ENCODE results near the gene MEGF11.

Gene MEGF11

GRCh38 chr15:66235866-66236265 lies 17.7 kb downstream of the MEGF11 start:
- Histone ChIP-seq H2AFZ (ENCODE audit: low read depth, low read length, severe bottlenecking) (no peak overlapping the region), H3K4me3 (ENCODE audit: insufficient read depth, low read length, poor library complexity, severe bottlenecking) (no peak overlapping the region), H3K36me3 (ENCODE audit: low read length) (no peaks in the 10 kb centered on the region), H3K79me2 (ENCODE audit: insufficient read depth, low read length) (no peaks in the 10 kb centered on the region), H3K27me3 (ENCODE audit: low read length) (no peaks in the 10 kb centered on the region), H3K9me3 (ENCODE audit: insufficient read depth, low read length) (no peaks in the 10 kb centered on the region), H4K20me1 (ENCODE audit: low read depth, low read length) (no peaks in the 10 kb centered on the region), H3K4me2 (ENCODE audit: low read depth, low read length, poor library complexity, severe bottlenecking) (no peak overlapping the region), H3F3A (ENCODE audit: insufficient read depth) (no peaks in the 10 kb centered on the region), H3K27ac (ENCODE audit: low read depth, low read length) (no peak overlapping the region), H3K9me2 (replicated peaks; ENCODE audit: insufficient read depth, low read length) (no peaks in the 10 kb centered on the region), H3K9ac (ENCODE audit: low read length) (no peak overlapping the region)
- no peak for TF ChIP-seq CTCF (IDR thresholded peaks at IDR 0.05; ENCODE audit: insufficient read depth, low read length, poor library complexity, severe bottlenecking)
- TF ChIP-seq EZH2phosphoT487 (conservative IDR thresholded peaks at IDR 0.05; ENCODE audit: low read length) = no peak

- Histone ChIP-seq H3K9me2 (replicated peaks; ENCODE audit: insufficient read depth, low read length) (no peaks in the 10 kb centered on the region), H4K20me1 (ENCODE audit: low read depth, low read length) (no peaks in the 10 kb centered on the region), H3K9ac (ENCODE audit: low read length) (no peak overlapping the region), H2AFZ (ENCODE audit: low read depth, low read length, severe bottlenecking) (no peak overlapping the region), H3K4me2 (ENCODE audit: low read depth, low read length, poor library complexity, severe bottlenecking) (no peak overlapping the region), H3F3A (ENCODE audit: insufficient read depth) (no peaks in the 10 kb centered on the region), H3K27ac (ENCODE audit: low read depth, low read length) (no peak overlapping the region), H3K9me3 (ENCODE audit: insufficient read depth, low read length) (no peaks in the 10 kb centered on the region), H3K27me3 (ENCODE audit: low read length) (no peaks in the 10 kb centered on the region), H3K36me3 (ENCODE audit: low read length) (no peaks in the 10 kb centered on the region), H3K79me2 (ENCODE audit: insufficient read depth, low read length) (no peaks in the 10 kb centered on the region), H3K4me3 (ENCODE audit: insufficient read depth, low read length, poor library complexity, severe bottlenecking) (no peak overlapping the region)
- TF ChIP-seq CTCF (IDR thresholded peaks at IDR 0.05; ENCODE audit: insufficient read depth, low read length, poor library complexity, severe bottlenecking) = no peak
- TF ChIP-seq EZH2phosphoT487 (conservative IDR thresholded peaks at IDR 0.05; ENCODE audit: low read length) = no peak
Observed at GRCh38 chr15:66234798-66235197, 18.8 kb downstream of the MEGF11 start.

GRCh38 chr15:66233487-66234415 lies 19.8 kb downstream of the MEGF11 start:
- no peaks in the 10 kb centered on the region for H3K9me3 ChIP-seq (ENCODE audit: insufficient read depth, low read length)
- no peak overlapping the region for H3K4me3 ChIP-seq (ENCODE audit: insufficient read depth, low read length, poor library complexity, severe bottlenecking)
- H3K9ac ChIP-seq (ENCODE audit: low read length) = no peak overlapping the region
- no peaks in the 10 kb centered on the region for H4K20me1 ChIP-seq (ENCODE audit: low read depth, low read length)
- no peaks in the 10 kb centered on the region for H3K79me2 ChIP-seq (ENCODE audit: insufficient read depth, low read length)
- H3K27ac ChIP-seq (ENCODE audit: low read depth, low read length) = no peak overlapping the region
- H3K4me2 ChIP-seq (ENCODE audit: low read depth, low read length, poor library complexity, severe bottlenecking) = no peak overlapping the region
- H3K9me2 ChIP-seq (replicated peaks; ENCODE audit: insufficient read depth, low read length) = no peaks in the 10 kb centered on the region
- no peaks in the 10 kb centered on the region for H3F3A ChIP-seq (ENCODE audit: insufficient read depth)
- H2AFZ ChIP-seq (ENCODE audit: low read depth, low read length, severe bottlenecking) = no peak overlapping the region
- TF ChIP-seq CTCF (IDR thresholded peaks at IDR 0.05; ENCODE audit: insufficient read depth, low read length, poor library complexity, severe bottlenecking) = peak; percentile 26
- no peak for TF ChIP-seq EZH2phosphoT487 (conservative IDR thresholded peaks at IDR 0.05; ENCODE audit: low read length)
- H3K36me3 ChIP-seq (ENCODE audit: low read length) = no peaks in the 10 kb centered on the region
- H3K27me3 ChIP-seq (ENCODE audit: low read length) = no peaks in the 10 kb centered on the region
